K562 (cell line): ENCODE measurements around the gene SPTBN4. TPM values are rescaled to one million over a fixed set of nuclear protein-coding genes. Genes with fewer than 3 reads are reported as not detected.

Experiments
- ATAC-seq: fragments of 200-7000 bp; cut with Tn5 transposase; 3 replicates; pipeline ENCODE4 v1.9.1; 2020; ENCODE audit warnings: moderate library complexity
- BruUV-seq: library from RNA; stranded (reverse); fragments of 400-500 nt; replicated peaks from 2 replicates; lab custom pipeline; 2021; lab: Mats Ljungman, UMichigan
- CTCF ChIA-PET: fragments of 300-600 bp; formaldehyde crosslinking; extraction: SDS; loops from one replicate; lab custom pipeline; 2021; ENCODE audit warnings: low intra/inter-chr PET ratio; lab: Yijun Ruan, JAX
- POLR2A ChIA-PET: fragments of 300-600, 350-650 bp; sonication (Branson Sonifier 250); formaldehyde crosslinking; extraction: SDS; loops from one replicate; lab custom pipeline; 2021; ENCODE audit warnings: antibody characterized with exemption, inconsistent platforms; lab: Yijun Ruan, JAX
- DNase-seq, 4 experiments: peaks; one replicate each; pipeline versions ENCODE4 v3.0.0 to v3.0.0-alpha.2; 2011 to 2018; ENCODE audit warnings: low spot score in 3 of 4, mixed read lengths in 3 of 4; ENCODE audit errors: extremely low read depth in 1 of 4
- FAIRE-seq: peaks from 2 replicates; lab custom pipeline; 2011; peaks lifted over from hg19 to GRCh38; lab: Jason Lieb, UNC
- H2AFZ ChIP-seq: 2 replicates; pipeline ENCODE4 v1.6.0; 2011; ENCODE audit warnings: low read depth, low read length, control low read depth, inconsistent platforms
- H3K27ac ChIP-seq: fragments of 200-600 bp; 3 replicates; pipeline ENCODE4 v1.8.0; 2011; ENCODE audit warnings: low read depth, mild to moderate bottlenecking, control low read depth, inconsistent platforms, low read length, moderate library complexity, mixed read lengths; ENCODE audit errors: extremely low read depth
- H3K27me3 ChIP-seq, 2 experiments: fragments of 300-600 bp in 1 of 2; 2 replicates in 1 of 2; 3 replicates in 1 of 2; pipeline versions ENCODE4 v1.6.0 to v1.8.0; 2011; ENCODE audit warnings: inconsistent platforms in 2 of 2, low read length in 2 of 2, mild to moderate bottlenecking in 1 of 2, mixed read lengths in 1 of 2, moderate library complexity in 1 of 2; ENCODE audit not compliant: control insufficient read depth in 2 of 2, insufficient read depth in 2 of 2
- H3K36me3 ChIP-seq: fragments of 300-600 bp; 3 replicates; pipeline ENCODE4 v1.8.0; 2011; ENCODE audit warnings: mild to moderate bottlenecking, low read length, inconsistent platforms; ENCODE audit not compliant: control insufficient read depth, insufficient read depth
- H3K4me1 ChIP-seq, 2 experiments: fragments of 200-600 bp in 1 of 2; replicated peaks in 1 of 2; 2 replicates in 1 of 2; 3 replicates in 1 of 2; pipeline versions ENCODE4 v1.5.1 to v1.8.0; 2011; ENCODE audit warnings: inconsistent platforms in 2 of 2, low read length in 2 of 2, mild to moderate bottlenecking in 1 of 2, mixed read lengths in 1 of 2, moderate library complexity in 1 of 2; ENCODE audit not compliant: control insufficient read depth in 2 of 2, insufficient read depth in 2 of 2
- H3K4me2 ChIP-seq: 2 replicates; pipeline ENCODE4 v1.6.1; 2011; ENCODE audit warnings: low read length, control low read depth, inconsistent platforms, mixed read lengths; ENCODE audit not compliant: insufficient read depth
- H3K4me3 ChIP-seq: fragments of 200-600 bp; sonication (generic), shearing (Covaris generic); 2 replicates; pipeline ENCODE4 v1.5.1; 2016; ENCODE audit warnings: control low read depth, inconsistent platforms
- H3K79me2 ChIP-seq: fragments of 200-600 bp; 3 replicates; pipeline ENCODE4 v1.8.0; 2011; ENCODE audit warnings: low read length, inconsistent platforms; ENCODE audit not compliant: control insufficient read depth, insufficient read depth
- H3K9ac ChIP-seq, 2 experiments: 2 replicates each; pipeline versions ENCODE4 v1.6.0 to v1.6.1; 2011; ENCODE audit warnings: low read depth in 2 of 2, low read length in 2 of 2, control low read depth in 1 of 2, inconsistent platforms in 1 of 2, mild to moderate bottlenecking in 1 of 2, mixed read lengths in 1 of 2; ENCODE audit not compliant: insufficient read depth in 1 of 2
- H3K9me1 ChIP-seq: one replicate; pipeline ENCODE4 v1.6.0; 2011; ENCODE audit warnings: inconsistent platforms, mild to moderate bottlenecking, low read length, moderate library complexity; ENCODE audit not compliant: control insufficient read depth, insufficient read depth
- H3K9me3 ChIP-seq: replicated peaks from 2 replicates; pipeline ENCODE4 v1.5.1; 2011; ENCODE audit warnings: low read depth, low read length, inconsistent platforms; ENCODE audit not compliant: control insufficient read depth, insufficient read depth
- H4K20me1 ChIP-seq: replicated peaks from 2 replicates; pipeline ENCODE4 v1.6.1; 2011; ENCODE audit warnings: low read length, inconsistent platforms, mixed read lengths; ENCODE audit not compliant: control insufficient read depth, insufficient read depth
- CBX3 ChIP-seq, 2 experiments: IDR thresholded peaks; 1 replicate in 1 of 2; 2 replicates in 1 of 2; pipeline ENCODE4 v1.6.1; 2012; ENCODE audit warnings: inconsistent platforms in 2 of 2, low read length in 2 of 2, borderline replicate concordance in 1 of 2, control low read depth in 1 of 2
- FIP1L1 ChIP-seq: fragments of 200-400 bp; formaldehyde crosslinking; IDR thresholded peaks from 2 replicates; pipeline ENCODE4 v1.6.1; 2018; ENCODE audit warnings: mild to moderate bottlenecking, low read depth, low read length; ENCODE audit not compliant: poor library complexity, severe bottlenecking
- MXI1 ChIP-seq: IDR thresholded peaks from 2 replicates; pipeline ENCODE4 v1.6.1; 2011; ENCODE audit warnings: low read depth, mild to moderate bottlenecking, improper control_type of control experiment, low read length
- PCBP1 ChIP-seq: fragments of 200-400 bp; formaldehyde crosslinking; IDR thresholded peaks from 2 replicates; pipeline ENCODE4 v1.6.1; 2018; ENCODE audit warnings: mild to moderate bottlenecking, low read depth, low read length; ENCODE audit not compliant: poor library complexity, severe bottlenecking
- TAL1 ChIP-seq: fragments of 450-650 bp; IDR thresholded peaks from 2 replicates; pipeline ENCODE4 v1.6.1; 2016; ENCODE audit warnings: mild to moderate bottlenecking
- ZBTB7A ChIP-seq: IDR thresholded peaks from 2 replicates; pipeline ENCODE4 v1.6.1; 2011; ENCODE audit warnings: low read depth, mild to moderate bottlenecking, low read length, moderate library complexity, borderline replicate concordance; ENCODE audit not compliant: control insufficient read depth
- ZNF24 ChIP-seq: fragments of 450-650 bp; IDR thresholded peaks from 2 replicates; pipeline ENCODE4 v1.6.1; 2016
- WGBS: fragments of 100-300 bp; shearing (Covaris generic); methylation state at CpG from one replicate; pipeline ENCODE4 v1.1.6; 2016; ENCODE audit warnings: low coverage, mixed read lengths; ENCODE audit not compliant: insufficient coverage; ENCODE audit errors: missing lambda C conversion rate; 5-methylcytosine and 5-hydroxymethylcytosine counted together
- in situ Hi-C: fragments of 300-500 bp; cut with MboI; formaldehyde crosslinking; loops from 4 replicates; pipeline ENCODE4 v1.15.0; 2018; ENCODE audit warnings: inconsistent platforms, mixed read lengths
- intact Hi-C: fragments of 100-400 bp; cut with micrococcal nuclease; formaldehyde crosslinking; loops from 2 replicates; pipeline ENCODE4 v1.14.2; 2022
- polyA plus RNA-seq, 8 experiments: library from polyadenylated mRNA; depleted of rRNA in 4 of 8; stranded (reverse) in 5 of 8; unstranded in 3 of 8; fragments of >200 nt; fragmentation: Nextera tagmentation in 2 of 8; fragmentation: Illumina TruSeq in 1 of 8; extraction: Ambion mirVana in 2 of 8; extraction: Trizol in 1 of 8; gene quantifications; 2 replicates each; pipeline versions ENCODE4 v1.2.1 to v1.2.3, GENCODE V29; 2011 to 2014; ENCODE audit warnings: inconsistent platforms in 1 of 8, missing spikeins in 1 of 8
- total RNA-seq, 7 experiments: library from RNA; depleted of rRNA in 6 of 7; stranded (reverse); fragments of >200 nt in 6 of 7; fragmentation: Illumina TruSeq in 2 of 7; extraction: Trizol in 2 of 7; gene quantifications; 2 replicates each; pipeline versions ENCODE4 v1.2.1 to v1.2.3, GENCODE V29; 2011 to 2021; ENCODE audit warnings: low replicate concordance in 1 of 7

SPTBN4 gene
- total and polyA plus RNA-seq, 9 of the 15 experiments (the other 6 are each of a cell fraction or from before 2014, with no cell fraction given) = 0.01 to 1.5 (median 0.86) TPM

DNA sequence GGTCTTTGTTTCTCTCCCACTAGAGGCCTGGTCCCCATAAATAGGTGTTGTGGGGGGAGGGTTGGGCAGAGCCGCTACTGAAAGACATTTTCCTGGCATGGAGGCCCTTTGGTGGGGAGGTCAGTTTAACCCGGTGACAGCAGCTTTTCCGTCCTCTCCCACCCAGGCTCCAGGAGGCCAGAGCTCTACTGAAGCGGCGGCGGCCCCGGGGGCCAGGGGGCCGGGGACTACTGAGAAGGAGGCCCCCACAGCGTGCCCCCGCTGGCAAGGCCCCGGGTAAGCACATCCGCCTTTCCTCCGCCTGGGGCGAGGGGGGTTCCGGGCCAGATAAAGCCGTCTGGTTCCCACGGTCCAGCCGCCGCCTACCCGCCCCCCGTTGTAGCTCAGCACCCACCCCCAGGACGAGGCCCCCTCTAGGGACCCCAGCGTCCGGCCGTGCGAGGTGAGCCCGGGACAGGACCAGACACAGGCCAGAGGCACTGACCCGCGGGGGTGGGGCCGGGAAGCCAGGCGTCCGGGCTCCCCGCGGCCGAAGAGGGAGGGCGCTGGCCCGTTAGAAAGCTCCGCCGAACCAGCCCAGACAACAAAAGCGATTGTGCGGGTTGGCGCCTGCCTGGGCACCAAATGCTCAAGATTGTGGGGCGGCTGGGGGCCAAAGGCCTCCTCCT, 133.2 kb downstream of the SPTBN4 start:
- peak overlapping the region in 1 of 2 experiments; percentile 66; a peak in 1 of 4 replicates for H3K9ac ChIP-seq
- POLR2A ChIA-PET = interaction anchor here (0.6 to 1.4 kb wide), 6 partner anchors 23 to 633 kb away, joined by 3 to 6 read pairs (median 3); no protein-coding TSS in a partner anchor

More for the DNA sequence above, 133.2 kb downstream of the SPTBN4 start:
- H3K27ac ChIP-seq = peak overlapping the region; percentile 39; the same call in 1 of the 3 replicates
- H4K20me1 ChIP-seq = peaks cover 6% of the 10 kb centered on the region; the same call in 1 of the 2 replicates
- no peaks in the 10 kb centered on the region for H3K9me3 ChIP-seq
- H3K4me1 ChIP-seq = peaks cover 52 to 92% of the 10 kb centered on the region in 2 experiments
- CTCF ChIA-PET = interaction anchor here (1.2 to 2.3 kb wide), 2 partner anchors 71 to 136 kb away, joined by 5 to 7 read pairs; no protein-coding TSS in a partner anchor
- 45% methylated on average over 12 of the region's 43 CpGs for WGBS
- ATAC-seq = no peak
- peaks cover 7% of the 10 kb centered on the region; the same call in 1 of the 3 replicates for H3K36me3 ChIP-seq
- intact Hi-C loops = loop anchor here (2.0 to 5.0 kb wide), 2 partner anchors 51 to 293 kb away; no protein-coding TSS in a partner anchor
- peak overlapping the region; percentile 89 for H3K4me2 ChIP-seq
- TF ChIP-seq ZNF24 = no peak
- 0 out of 2 replicates have a peak, but pooled peaks have one; percentile 1 for TF ChIP-seq TAL1
- TF ChIP-seq PCBP1 = peak; percentile 40
- TF ChIP-seq FIP1L1 = peak; percentile 30
- no peak for TF ChIP-seq CBX3 (IDR thresholded peaks at IDR 0.05; ENCODE audit: borderline replicate concordance in 1 of 2, low read length in 2 of 2)
- TF ChIP-seq MXI1 = no peak
- TF ChIP-seq ZBTB7A = peak; percentile 10; the same call in 1 of the 2 replicates
- H3K9me1 ChIP-seq = peaks cover 4% of the 10 kb centered on the region
- in situ Hi-C loops = no loop called here
- H3K27me3 ChIP-seq = no peaks in the 10 kb centered on the region
- FAIRE-seq = no peak
- peaks cover 27% of the 10 kb centered on the region for H3K79me2 ChIP-seq
- 0 out of 2 replicates have a peak overlapping the region, but pooled peaks have one; percentile 5 for H2AFZ ChIP-seq
- no peak overlapping the region for H3K4me3 ChIP-seq
- no peak for DNase-seq
- BruUV-seq = no TSS peak
